Neuronal stem cell (in vitro differentiated cells): ENCODE measurements around the gene PID1.

Source experiments
- DNase-seq: peaks from one replicate; pipeline ENCODE4 v3.0.0-alpha.2; 2013; ENCODE audit warnings: low spot score
- H2AFZ ChIP-seq: one replicate; pipeline ENCODE4 v1.6.1; 2013; ENCODE audit warnings: mild to moderate bottlenecking, low read length, inconsistent platforms
- H2AK5ac ChIP-seq: 2 replicates; pipeline ENCODE4 v1.6.1; 2013; ENCODE audit warnings: low read depth, mild to moderate bottlenecking, inconsistent platforms, low read length, moderate library complexity, mixed read lengths
- H2BK120ac ChIP-seq: 2 replicates; pipeline ENCODE4 v1.6.1; 2013; ENCODE audit warnings: low read depth, mild to moderate bottlenecking, inconsistent platforms, low read length, moderate library complexity, mixed read lengths
- H2BK12ac ChIP-seq: one replicate; pipeline ENCODE4 v1.6.1; 2013; ENCODE audit warnings: low read length, inconsistent platforms
- H2BK15ac ChIP-seq: 2 replicates; pipeline ENCODE4 v1.6.1; 2013; ENCODE audit warnings: mild to moderate bottlenecking, low read length, inconsistent platforms, mixed read lengths
- H2BK5ac ChIP-seq: one replicate; pipeline ENCODE4 v1.6.1; 2013; ENCODE audit warnings: inconsistent platforms, mild to moderate bottlenecking, low read length, moderate library complexity
- H3K14ac ChIP-seq: one replicate; pipeline ENCODE4 v1.6.1; 2013; ENCODE audit warnings: low read length, inconsistent platforms
- H3K18ac ChIP-seq: 2 replicates; pipeline ENCODE4 v1.6.1; 2013; ENCODE audit warnings: low read length, inconsistent platforms
- H3K23ac ChIP-seq: 2 replicates; pipeline ENCODE4 v1.6.1; 2013; ENCODE audit warnings: low read depth, mild to moderate bottlenecking, mixed read lengths, low read length, inconsistent platforms; ENCODE audit not compliant: poor library complexity
- H3K27ac ChIP-seq: replicated peaks from 3 replicates; pipeline ENCODE4 v1.5.1; 2013; ENCODE audit warnings: low read length, inconsistent platforms
- H3K27me3 ChIP-seq, 3 experiments: 2 replicates each; pipeline ENCODE4 v1.6.1; 2013; ENCODE audit warnings: low read length in 3 of 3, mild to moderate bottlenecking in 2 of 3, inconsistent platforms in 1 of 3, low read depth in 1 of 3, mixed read lengths in 1 of 3, moderate library complexity in 1 of 3; ENCODE audit not compliant: control insufficient read depth in 3 of 3, insufficient read depth in 3 of 3
- H3K36me3 ChIP-seq, 2 donors: replicated peaks in 1 of 2; 2 replicates each; pipeline ENCODE4 v1.6.1; 2013; ENCODE audit warnings: low read length in 2 of 2; ENCODE audit not compliant: control insufficient read depth in 2 of 2, insufficient read depth in 2 of 2
- H3K4ac ChIP-seq: 2 replicates; pipeline ENCODE4 v1.6.1; 2013; ENCODE audit warnings: inconsistent platforms, mild to moderate bottlenecking, low read length, moderate library complexity
- H3K4me1 ChIP-seq, 2 donors: 1 replicate in 1 of 2; 2 replicates in 1 of 2; pipeline ENCODE4 v1.6.1; 2013; ENCODE audit warnings: low read length in 2 of 2, low read depth in 1 of 2; ENCODE audit not compliant: control insufficient read depth in 2 of 2, insufficient read depth in 1 of 2
- H3K4me2 ChIP-seq: one replicate; pipeline ENCODE4 v1.6.1; 2013; ENCODE audit warnings: mild to moderate bottlenecking, low read length, inconsistent platforms; ENCODE audit not compliant: insufficient read depth, poor library complexity, severe bottlenecking
- H3K4me3 ChIP-seq, 2 donors: 2 replicates each; pipeline ENCODE4 v1.5.1; 2013; ENCODE audit warnings: low read length in 2 of 2, mild to moderate bottlenecking in 2 of 2, inconsistent platforms in 1 of 2, moderate library complexity in 1 of 2
- H3K79me1 ChIP-seq: one replicate; pipeline ENCODE4 v1.6.1; 2013; ENCODE audit warnings: low read depth, mild to moderate bottlenecking, inconsistent platforms, low read length, moderate library complexity
- H3K9ac ChIP-seq: one replicate; pipeline ENCODE4 v1.6.1; 2013; ENCODE audit warnings: mild to moderate bottlenecking, low read depth, low read length, inconsistent platforms; ENCODE audit not compliant: poor library complexity
- H3K9me3 ChIP-seq, 2 donors: replicated peaks in 1 of 2; 2 replicates each; pipeline versions ENCODE3 to v1.6.1; 2013; ENCODE audit warnings: low read length in 2 of 2, mild to moderate bottlenecking in 2 of 2, inconsistent platforms in 1 of 2, low read depth in 1 of 2, mixed read lengths in 1 of 2, moderate library complexity in 1 of 2; ENCODE audit not compliant: control insufficient read depth in 2 of 2, insufficient read depth in 1 of 2
- H4K8ac ChIP-seq: one replicate; pipeline ENCODE4 v1.6.1; 2013; ENCODE audit warnings: low read depth, mild to moderate bottlenecking, inconsistent platforms, low read length, moderate library complexity
- H4K91ac ChIP-seq: one replicate; pipeline ENCODE4 v1.6.1; 2013; ENCODE audit warnings: low read length, low read depth, mild to moderate bottlenecking, inconsistent platforms; ENCODE audit not compliant: poor library complexity
- WGBS, 2 donors: extraction: QIAGEN DNeasy Blood & Tissue Kit; methylation state at CpG; one replicate each; pipeline ENCODE4 v1.1.7; 2013; ENCODE audit warnings: missing lambda C conversion rate in 2 of 2, mixed read lengths in 1 of 2; ENCODE audit not compliant: insufficient read length in 2 of 2, insufficient replicate concordance in 1 of 2; ENCODE audit errors: extremely low coverage in 2 of 2; 5-methylcytosine and 5-hydroxymethylcytosine counted together

Gene PID1

DNA sequence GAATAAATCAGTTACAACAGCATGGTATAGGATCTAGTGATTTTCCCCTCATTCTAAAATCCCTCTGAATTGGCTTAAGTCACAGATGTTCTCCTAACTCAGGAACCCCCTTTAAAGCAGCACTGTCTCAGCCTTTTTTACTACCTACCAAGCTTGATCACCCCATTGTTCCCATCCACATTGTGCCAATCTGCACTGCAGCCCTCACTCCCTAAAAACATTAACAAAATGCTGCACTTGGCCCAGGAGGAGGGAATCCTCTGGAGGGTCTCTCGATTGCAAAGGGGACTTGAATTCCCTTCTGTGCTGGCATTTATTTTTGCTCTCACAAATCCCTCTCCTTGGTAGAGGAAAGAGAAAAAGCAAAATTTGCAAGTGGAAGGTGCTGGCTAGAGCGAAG, 223.0 kb downstream of the PID1 start:
- Histone ChIP-seq H3K14ac (no peak overlapping the region), H3K4ac (no peak overlapping the region), H3K4me1 (peaks cover 0 to 1% of the 10 kb centered on the region in 2 donors), H3K9me3 (no peaks in the 10 kb centered on the region), H2AK5ac (no peak overlapping the region), H3K23ac (no peak overlapping the region), H2BK12ac (no peak overlapping the region), H3K36me3 (no peaks in the 10 kb centered on the region), H2AFZ (no peak overlapping the region), H2BK120ac (no peak overlapping the region), H3K9ac (no peak overlapping the region), H3K27me3 (no peaks in the 10 kb centered on the region), H4K91ac (no peak overlapping the region), H3K27ac (no peak overlapping the region), H3K18ac (no peak overlapping the region), H3K4me2 (no peak overlapping the region), H3K4me3 (no peak overlapping the region), H4K8ac (no peak overlapping the region), H3K79me1 (no peaks in the 10 kb centered on the region), H2BK15ac (no peak overlapping the region), H2BK5ac (no peak overlapping the region)
- DNase-seq, result no peak
- no CpG with 5 or more reads among the region's 2 CpGs for WGBS, 2 donors

DNA sequence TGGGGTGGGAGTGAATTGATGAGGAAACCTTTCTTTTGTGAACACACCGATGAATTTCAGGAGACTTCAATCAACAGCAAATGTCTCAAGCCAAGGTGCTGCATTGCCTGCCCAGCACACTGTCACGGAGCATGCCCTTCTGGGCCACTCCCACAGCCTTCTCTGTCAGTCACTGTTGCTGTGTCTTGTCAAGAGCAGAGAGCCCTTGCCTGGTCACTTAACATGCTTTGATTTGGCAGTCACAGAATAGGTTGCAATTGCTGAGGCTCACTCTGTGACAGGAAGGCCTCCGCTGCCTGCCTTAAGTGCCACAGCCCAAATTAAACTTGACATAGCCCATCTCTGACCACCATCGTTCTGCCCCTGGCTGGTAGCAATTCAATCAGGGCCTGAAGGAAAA, 225.4 kb downstream of the PID1 start:
- H2BK120ac ChIP-seq, result no peak overlapping the region
- no peak overlapping the region for H2BK15ac ChIP-seq
- H3K27me3 ChIP-seq, result no peaks in the 10 kb centered on the region
- H3K27ac ChIP-seq, result no peak overlapping the region
- H2BK12ac ChIP-seq, result no peak overlapping the region
- H2BK5ac ChIP-seq, result no peak overlapping the region
- H3K23ac ChIP-seq, result no peak overlapping the region
- H2AK5ac ChIP-seq, result no peak overlapping the region
- no peaks in the 10 kb centered on the region for H3K9me3 ChIP-seq
- WGBS, 2 donors, result no CpG with 5 or more reads among the region's 4 CpGs
- H4K91ac ChIP-seq, result no peak overlapping the region
- H3K18ac ChIP-seq, result no peak overlapping the region
- H3K4ac ChIP-seq, result no peak overlapping the region
- H4K8ac ChIP-seq, result no peak overlapping the region
- H3K79me1 ChIP-seq, result no peaks in the 10 kb centered on the region
- no peak overlapping the region for H2AFZ ChIP-seq
- H3K14ac ChIP-seq, result no peak overlapping the region
- H3K9ac ChIP-seq, result no peak overlapping the region
- no peaks in the 10 kb centered on the region for H3K36me3 ChIP-seq
- H3K4me1 ChIP-seq, result peaks cover 0 to 1% of the 10 kb centered on the region in 2 donors
- H3K4me3 ChIP-seq, result no peak overlapping the region
- H3K4me2 ChIP-seq, result no peak overlapping the region
- DNase-seq, result no peak

DNA sequence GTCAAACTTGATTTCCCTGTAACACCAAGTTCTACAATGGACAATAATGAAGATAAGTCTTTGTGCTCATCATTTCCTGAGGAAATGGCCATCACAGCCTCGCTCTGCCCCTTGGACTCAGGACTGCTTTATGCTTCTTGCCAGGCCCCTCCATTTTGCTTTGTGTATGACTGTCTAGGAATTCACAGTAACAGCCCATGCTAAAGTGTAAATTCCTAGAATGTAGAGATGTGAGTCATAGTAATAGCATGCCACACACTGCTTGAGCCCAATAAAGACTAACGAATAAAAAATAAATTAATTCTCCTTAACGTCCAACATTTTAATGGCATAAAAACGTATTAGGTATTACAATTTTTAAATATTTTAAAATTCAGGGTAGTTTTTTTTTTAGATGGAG, 226.5 kb downstream of the PID1 start:
- Histone ChIP-seq H3K14ac (no peak overlapping the region), H3K23ac (no peak overlapping the region), H3K79me1 (no peaks in the 10 kb centered on the region), H3K9ac (no peak overlapping the region), H4K8ac (no peak overlapping the region), H3K4me1 (peaks cover 0 to 1% of the 10 kb centered on the region in 2 donors), H3K4ac (no peak overlapping the region), H2AFZ (no peak overlapping the region), H2BK12ac (no peak overlapping the region), H2BK5ac (no peak overlapping the region), H3K27ac (no peak overlapping the region), H3K18ac (no peak overlapping the region), H3K27me3 (no peaks in the 10 kb centered on the region), H2BK120ac (no peak overlapping the region), H2BK15ac (no peak overlapping the region), H3K4me2 (no peak overlapping the region), H3K4me3 (no peak overlapping the region), H2AK5ac (no peak overlapping the region), H3K9me3 (no peaks in the 10 kb centered on the region), H4K91ac (no peak overlapping the region), H3K36me3 (no peaks in the 10 kb centered on the region)
- no CpG with 5 or more reads among the region's 4 CpGs for WGBS, 2 donors
- DNase-seq, result no peak

DNA sequence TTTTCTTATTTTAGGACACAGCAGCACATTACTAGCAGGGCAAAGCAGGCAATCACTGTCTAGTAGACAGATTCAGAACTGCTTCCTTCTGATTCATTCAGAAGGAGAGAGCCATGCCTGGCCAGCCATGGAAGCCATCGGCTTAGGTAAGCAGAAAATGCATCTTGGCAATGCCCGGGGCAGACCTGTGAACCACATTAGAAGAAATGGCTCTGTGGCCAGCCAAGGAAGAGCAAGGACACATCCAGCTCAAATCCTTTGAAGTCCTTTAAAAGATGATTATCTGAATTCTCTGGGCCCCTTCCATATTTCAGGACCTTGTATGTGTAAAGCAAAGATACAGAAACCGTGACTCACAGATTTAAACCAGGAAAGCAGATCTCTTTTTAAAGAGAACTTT, 227.4 kb downstream of the PID1 start:
- H3K9me3 ChIP-seq, result no peaks in the 10 kb centered on the region
- no peak overlapping the region for H2AK5ac ChIP-seq
- no peak overlapping the region for H3K9ac ChIP-seq
- WGBS, 2 donors, result no CpG with 5 or more reads among the region's 3 CpGs
- H2BK15ac ChIP-seq, result no peak overlapping the region
- DNase-seq, result no peak
- peaks cover 0 to 1% of the 10 kb centered on the region in 2 donors for H3K4me1 ChIP-seq
- H3K79me1 ChIP-seq, result no peaks in the 10 kb centered on the region
- H3K27ac ChIP-seq, result no peak overlapping the region
- no peak overlapping the region for H4K91ac ChIP-seq
- H3K4me2 ChIP-seq, result no peak overlapping the region
- no peak overlapping the region for H4K8ac ChIP-seq
- H2BK5ac ChIP-seq, result no peak overlapping the region
- no peak overlapping the region for H2BK12ac ChIP-seq
- no peak overlapping the region for H3K23ac ChIP-seq
- no peaks in the 10 kb centered on the region for H3K36me3 ChIP-seq
- H3K14ac ChIP-seq, result no peak overlapping the region
- H3K4me3 ChIP-seq, result no peak overlapping the region
- H3K27me3 ChIP-seq, result no peaks in the 10 kb centered on the region
- no peak overlapping the region for H2AFZ ChIP-seq
- no peak overlapping the region for H2BK120ac ChIP-seq
- no peak overlapping the region for H3K4ac ChIP-seq
- peak overlapping the region; percentile 56 for H3K18ac ChIP-seq
